GM19328 (cell line): ENCODE data around the gene ZAR1L.

Experiments used
- ATAC-seq: cut with Tn5 transposase; IDR thresholded peaks from one replicate; pipeline ENCODE4 v1.9.1; 2021; ENCODE audit warnings: mild to moderate bottlenecking, moderate library complexity; ENCODE audit not compliant: unreplicated experiment

The ZAR1L gene

GRCh38 chr13:32305646-32306045 is 9.5 kb downstream of the ZAR1L start:
- ATAC-seq = no peak

DNA sequence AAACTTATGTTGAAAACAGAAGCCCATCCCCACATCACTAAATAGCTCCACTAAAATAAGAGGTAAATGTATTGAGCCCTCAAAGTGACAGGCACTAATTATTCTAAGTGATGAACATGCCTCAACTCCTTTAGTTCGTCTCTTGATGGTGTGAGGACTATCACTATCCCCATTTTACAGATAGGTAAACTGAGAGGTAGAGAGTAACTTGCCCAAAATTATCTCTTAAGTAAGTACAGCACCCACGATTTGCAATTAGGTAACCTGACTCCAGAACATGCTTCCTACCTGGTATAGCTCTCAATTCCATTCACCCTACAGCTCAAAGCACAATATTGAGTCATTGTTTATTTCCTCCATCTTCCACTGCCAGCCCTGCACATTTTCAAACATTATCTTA is 12.7 kb downstream of the ZAR1L start:
- ATAC-seq = no peak

GRCh38 chr13:32300920-32301319 is 14.2 kb downstream of the ZAR1L start:
- ATAC-seq = no peak

GRCh38 chr13:32300406-32300805 is 14.8 kb downstream of the ZAR1L start:
- ATAC-seq = no peak

DNA sequence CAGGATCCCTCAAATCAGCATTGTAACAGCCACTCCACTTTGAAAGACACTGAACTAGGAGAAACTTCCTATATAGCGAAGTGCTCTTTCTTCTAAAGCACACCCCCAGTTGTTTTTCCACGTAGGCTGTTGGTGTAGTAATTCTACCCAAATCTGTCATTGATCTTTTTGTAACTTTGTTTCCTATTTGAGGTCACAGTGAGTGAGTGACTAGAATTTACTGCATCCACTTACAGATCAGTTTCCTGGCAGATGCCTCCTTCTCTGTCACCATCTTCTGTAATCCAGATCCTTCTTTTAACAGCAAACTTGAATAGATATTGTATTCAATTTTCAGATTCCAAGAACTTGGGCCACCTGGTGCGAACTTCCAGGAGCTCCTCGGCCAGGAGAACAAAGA is 15.3 kb downstream of the ZAR1L start:
- ATAC-seq = no peak

DNA sequence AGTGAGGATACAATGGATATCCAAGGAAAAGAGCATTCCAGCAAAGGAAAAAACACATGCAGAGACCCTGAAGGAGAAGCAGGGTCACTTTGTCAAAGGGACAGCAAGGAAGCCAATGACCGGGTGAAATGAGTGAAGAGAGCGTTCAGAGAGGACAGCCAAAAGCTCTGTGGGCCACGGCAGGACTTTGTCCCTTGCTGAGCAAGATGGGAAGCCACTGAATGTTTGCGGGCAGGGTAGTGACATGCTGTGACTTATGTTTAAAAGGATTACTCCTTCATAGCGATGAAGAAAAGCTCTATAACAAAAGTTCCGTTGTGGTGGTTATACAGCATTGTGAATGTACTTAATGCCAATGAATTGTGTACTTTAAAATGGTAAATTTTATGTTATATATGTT is 16.5 kb downstream of the ZAR1L start:
- ATAC-seq = no peak

DNA sequence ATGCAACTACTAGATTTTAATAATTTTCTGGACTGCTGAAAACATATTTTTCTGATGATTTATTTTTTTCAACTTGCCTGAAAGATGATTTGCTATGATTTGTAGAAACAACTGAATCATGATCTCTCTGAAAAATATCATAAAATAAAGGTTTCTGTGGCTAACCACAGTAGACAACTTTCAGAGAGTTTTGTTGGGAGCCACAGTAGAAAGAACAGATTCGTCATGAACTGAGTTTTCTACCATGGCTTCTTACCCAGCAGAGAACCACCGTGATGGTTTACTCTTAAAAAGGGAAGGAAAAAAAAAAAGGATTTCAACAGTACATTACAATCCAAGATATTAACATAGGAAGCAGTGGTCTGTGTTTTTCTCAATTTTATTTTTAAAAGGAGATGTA is 18.0 kb downstream of the ZAR1L start:
- ATAC-seq = no peak

- no peak for ATAC-seq
These were observed 29.6 kb downstream of the ZAR1L start for GRCh38 chr13:32285633-32285965.

GRCh38 chr13:32284927-32285632 is 30.1 kb downstream of the ZAR1L start:
- ATAC-seq = no peak

DNA sequence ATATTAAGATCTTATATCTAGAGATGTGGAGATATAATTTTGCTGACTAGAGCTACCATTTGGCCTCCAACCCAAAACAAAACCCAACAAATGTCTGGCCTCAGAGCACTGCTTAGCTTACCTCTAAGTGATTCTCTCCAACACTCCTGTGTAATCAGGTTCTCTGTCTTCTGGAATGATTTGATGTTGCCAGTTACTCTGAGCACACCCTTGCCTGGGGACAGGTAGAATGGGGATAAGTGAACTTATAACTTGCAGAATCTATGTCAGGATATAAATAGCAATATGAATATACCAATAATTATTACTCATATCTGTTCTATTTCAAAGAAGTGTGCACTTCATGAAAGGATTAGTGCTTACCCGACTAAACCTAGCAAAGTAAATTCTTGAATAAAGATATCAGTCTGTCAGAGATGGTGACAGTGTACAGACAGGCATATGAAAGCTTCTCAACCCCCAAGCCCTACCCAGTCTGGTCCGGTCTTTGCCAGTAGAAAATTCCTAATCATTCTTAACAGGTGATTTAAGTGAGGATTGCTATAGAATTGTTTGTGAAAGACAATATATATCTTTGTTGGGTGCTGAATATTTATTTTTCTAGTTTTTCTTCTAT is 33.0 kb downstream of the ZAR1L start:
- no peak for ATAC-seq

- no peak for ATAC-seq
These were observed 34.1 kb downstream of the ZAR1L start for GRCh38 chr13:32281096-32281495.

- ATAC-seq = no peak
These were observed 36.7 kb downstream of the ZAR1L start for GRCh38 chr13:32278426-32278825.

- ATAC-seq = no peak
These were observed 37.3 kb downstream of the ZAR1L start for GRCh38 chr13:32277839-32278238.

GRCh38 chr13:32272021-32272683 is 43.0 kb downstream of the ZAR1L start:
- ATAC-seq = no peak

DNA sequence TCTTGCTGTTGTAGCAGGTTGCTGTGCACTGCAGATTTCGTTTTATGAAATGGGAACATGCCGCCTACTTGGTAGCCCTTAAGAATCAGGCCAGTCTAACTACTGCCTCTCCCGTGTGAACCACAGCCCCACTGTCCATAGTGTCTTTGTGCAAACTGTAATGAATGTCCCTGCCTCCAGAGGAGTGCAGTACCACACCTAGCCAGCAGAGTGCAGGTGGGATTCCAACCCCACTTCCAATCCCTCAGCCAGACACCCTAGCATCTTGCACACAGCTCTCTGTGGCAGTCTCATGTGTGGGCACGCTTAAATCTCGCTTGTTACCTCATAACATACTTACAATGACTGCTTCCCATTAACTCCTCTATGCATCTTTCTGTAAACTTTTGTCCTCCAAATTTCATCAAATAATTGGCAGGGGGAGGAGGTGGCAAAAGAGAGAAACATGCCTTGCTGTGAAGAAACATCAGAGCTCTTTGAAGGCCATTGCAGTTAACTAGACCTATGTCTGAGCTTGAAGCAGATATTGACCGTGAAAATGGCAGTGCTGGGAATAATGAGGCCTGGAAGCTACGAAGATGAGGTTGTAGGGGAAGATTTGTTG is 47.2 kb downstream of the ZAR1L start:
- ATAC-seq = no peak

DNA sequence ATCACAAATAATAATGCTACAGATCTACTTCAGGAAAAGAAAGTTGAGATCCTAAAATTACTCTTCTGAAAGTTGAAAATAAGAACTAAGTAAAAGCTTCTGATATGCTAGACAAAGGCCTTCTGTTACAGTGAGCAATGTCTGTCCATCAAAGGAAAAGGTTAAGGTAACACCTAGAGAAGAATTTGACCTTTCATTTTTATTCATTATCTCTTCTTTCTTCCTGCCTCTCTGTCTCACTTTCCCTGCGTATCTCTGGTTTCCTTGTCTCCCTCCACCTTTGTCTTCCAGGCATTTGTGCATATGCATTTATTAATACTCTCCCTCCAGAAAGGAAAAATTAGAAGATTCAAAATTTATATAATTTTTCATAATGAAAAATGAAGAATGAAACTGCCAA is 49.0 kb downstream of the ZAR1L start:
- ATAC-seq = no peak

GRCh38 chr13:32265726-32266125 is 49.4 kb downstream of the ZAR1L start:
- no peak for ATAC-seq

DNA sequence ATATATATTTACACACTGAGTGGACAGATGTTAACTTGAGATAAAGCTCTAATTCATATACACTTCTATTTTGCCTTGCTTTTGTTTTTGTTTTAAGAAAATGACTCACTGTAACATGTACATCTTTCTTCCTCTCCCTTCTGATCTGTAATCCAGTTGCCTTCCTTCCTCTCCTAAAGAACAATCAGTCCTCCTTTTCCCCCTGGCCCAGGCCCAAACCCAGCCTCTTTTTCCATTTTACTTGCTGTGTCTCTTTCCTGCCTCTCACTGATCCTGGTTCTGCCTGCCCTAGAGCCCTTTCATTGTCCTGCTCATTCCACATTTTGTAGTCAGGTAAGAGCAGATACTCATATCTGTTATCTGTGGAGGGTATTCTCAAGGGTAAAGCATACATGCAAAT is 50.8 kb downstream of the ZAR1L start:
- ATAC-seq = no peak

GRCh38 chr13:32262619-32263018 is 52.5 kb downstream of the ZAR1L start:
- ATAC-seq = no peak

DNA sequence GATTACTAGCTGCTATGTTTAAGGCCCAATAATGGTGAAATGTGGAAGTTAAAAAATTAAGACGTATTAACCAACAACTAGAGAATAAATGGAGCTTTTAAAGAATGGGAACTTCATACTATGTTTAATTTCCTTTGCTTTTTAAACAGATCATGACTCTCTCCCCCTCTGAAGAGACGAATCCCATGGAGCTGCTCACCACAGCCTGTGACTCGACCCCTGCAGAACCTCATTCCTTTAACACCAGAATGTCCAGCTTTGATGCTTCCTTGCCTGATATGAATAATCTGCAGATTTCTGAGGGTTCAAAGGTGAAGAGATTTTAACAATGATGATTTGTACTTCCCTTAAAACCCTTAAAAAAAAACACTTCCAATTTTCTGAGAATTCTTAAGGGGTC is 53.0 kb downstream of the ZAR1L start:
- ATAC-seq = no peak

GRCh38 chr13:32261567-32261966 is 53.6 kb downstream of the ZAR1L start:
- no peak for ATAC-seq

DNA sequence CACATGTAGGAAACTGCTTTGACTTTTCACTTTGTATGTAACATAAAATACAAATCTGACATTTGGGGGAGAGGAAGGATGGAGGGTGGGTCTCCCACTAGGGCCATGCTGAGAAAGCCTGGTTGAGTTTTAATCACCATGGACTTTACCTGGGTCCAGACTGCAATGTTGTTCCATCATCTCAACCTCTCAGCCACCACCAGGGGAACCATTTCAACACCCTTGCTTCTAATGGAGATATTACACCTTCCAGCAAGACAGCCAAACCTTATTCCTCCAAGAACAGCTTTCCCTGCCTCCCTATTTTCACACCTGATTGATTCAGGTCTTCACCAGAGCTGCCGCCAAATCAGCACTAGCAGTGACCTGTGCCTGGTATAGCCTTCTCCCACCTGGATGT is 56.0 kb downstream of the ZAR1L start:
- no peak for ATAC-seq
